HL-60 (cell line): ENCODE results near the gene IRF1.

Experiments
- GABPA ChIP-seq: IDR thresholded peaks from 2 replicates; pipeline ENCODE4 v1.6.1; 2012; ENCODE audit warnings: low read depth
- TF ChIP-seq, protein P1 (sequence below): IDR thresholded peaks from one replicate; pipeline ENCODE4 v1.5.1; 2011; ENCODE audit warnings: low read length, control low read depth, inconsistent platforms; ENCODE audit not compliant: insufficient read depth
- TF ChIP-seq, protein P2 (sequence below): IDR thresholded peaks from 2 replicates; pipeline ENCODE4 v1.6.1; 2012; ENCODE audit warnings: low read depth; ENCODE audit not compliant: insufficient replicate concordance

- TF ChIP-seq, protein P1, sequence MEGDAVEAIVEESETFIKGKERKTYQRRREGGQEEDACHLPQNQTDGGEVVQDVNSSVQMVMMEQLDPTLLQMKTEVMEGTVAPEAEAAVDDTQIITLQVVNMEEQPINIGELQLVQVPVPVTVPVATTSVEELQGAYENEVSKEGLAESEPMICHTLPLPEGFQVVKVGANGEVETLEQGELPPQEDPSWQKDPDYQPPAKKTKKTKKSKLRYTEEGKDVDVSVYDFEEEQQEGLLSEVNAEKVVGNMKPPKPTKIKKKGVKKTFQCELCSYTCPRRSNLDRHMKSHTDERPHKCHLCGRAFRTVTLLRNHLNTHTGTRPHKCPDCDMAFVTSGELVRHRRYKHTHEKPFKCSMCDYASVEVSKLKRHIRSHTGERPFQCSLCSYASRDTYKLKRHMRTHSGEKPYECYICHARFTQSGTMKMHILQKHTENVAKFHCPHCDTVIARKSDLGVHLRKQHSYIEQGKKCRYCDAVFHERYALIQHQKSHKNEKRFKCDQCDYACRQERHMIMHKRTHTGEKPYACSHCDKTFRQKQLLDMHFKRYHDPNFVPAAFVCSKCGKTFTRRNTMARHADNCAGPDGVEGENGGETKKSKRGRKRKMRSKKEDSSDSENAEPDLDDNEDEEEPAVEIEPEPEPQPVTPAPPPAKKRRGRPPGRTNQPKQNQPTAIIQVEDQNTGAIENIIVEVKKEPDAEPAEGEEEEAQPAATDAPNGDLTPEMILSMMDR: no peak
- TF ChIP-seq, protein P2, sequence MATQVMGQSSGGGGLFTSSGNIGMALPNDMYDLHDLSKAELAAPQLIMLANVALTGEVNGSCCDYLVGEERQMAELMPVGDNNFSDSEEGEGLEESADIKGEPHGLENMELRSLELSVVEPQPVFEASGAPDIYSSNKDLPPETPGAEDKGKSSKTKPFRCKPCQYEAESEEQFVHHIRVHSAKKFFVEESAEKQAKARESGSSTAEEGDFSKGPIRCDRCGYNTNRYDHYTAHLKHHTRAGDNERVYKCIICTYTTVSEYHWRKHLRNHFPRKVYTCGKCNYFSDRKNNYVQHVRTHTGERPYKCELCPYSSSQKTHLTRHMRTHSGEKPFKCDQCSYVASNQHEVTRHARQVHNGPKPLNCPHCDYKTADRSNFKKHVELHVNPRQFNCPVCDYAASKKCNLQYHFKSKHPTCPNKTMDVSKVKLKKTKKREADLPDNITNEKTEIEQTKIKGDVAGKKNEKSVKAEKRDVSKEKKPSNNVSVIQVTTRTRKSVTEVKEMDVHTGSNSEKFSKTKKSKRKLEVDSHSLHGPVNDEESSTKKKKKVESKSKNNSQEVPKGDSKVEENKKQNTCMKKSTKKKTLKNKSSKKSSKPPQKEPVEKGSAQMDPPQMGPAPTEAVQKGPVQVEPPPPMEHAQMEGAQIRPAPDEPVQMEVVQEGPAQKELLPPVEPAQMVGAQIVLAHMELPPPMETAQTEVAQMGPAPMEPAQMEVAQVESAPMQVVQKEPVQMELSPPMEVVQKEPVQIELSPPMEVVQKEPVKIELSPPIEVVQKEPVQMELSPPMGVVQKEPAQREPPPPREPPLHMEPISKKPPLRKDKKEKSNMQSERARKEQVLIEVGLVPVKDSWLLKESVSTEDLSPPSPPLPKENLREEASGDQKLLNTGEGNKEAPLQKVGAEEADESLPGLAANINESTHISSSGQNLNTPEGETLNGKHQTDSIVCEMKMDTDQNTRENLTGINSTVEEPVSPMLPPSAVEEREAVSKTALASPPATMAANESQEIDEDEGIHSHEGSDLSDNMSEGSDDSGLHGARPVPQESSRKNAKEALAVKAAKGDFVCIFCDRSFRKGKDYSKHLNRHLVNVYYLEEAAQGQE: no peak
- no peak for TF ChIP-seq GABPA
Observed at GRCh38 chr5:132474881-132475496, 15.6 kb downstream of the IRF1 start.
